Measurements from ENCODE around the gene NPHP3.

DNA sequence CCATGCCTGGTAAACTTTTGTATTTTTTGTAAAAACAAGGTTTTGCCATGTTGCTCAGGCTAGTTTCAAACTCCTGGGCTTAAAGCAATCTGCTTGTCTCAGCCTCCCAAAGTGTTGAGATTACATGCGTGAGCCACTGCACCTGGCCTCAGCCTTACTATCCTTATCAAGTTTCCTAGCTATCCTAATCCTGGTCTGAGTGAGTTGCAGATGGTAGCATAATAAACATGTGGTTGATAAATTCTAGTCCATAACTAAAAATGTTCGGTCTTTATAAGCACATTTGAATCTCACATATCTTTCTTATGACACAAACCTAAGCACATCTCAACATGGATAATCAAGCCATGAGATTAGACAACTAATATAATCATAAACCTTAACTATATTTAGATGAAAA lies 18.5 kb downstream of the NPHP3 start:
- TF ChIP-seq, protein P1, sequence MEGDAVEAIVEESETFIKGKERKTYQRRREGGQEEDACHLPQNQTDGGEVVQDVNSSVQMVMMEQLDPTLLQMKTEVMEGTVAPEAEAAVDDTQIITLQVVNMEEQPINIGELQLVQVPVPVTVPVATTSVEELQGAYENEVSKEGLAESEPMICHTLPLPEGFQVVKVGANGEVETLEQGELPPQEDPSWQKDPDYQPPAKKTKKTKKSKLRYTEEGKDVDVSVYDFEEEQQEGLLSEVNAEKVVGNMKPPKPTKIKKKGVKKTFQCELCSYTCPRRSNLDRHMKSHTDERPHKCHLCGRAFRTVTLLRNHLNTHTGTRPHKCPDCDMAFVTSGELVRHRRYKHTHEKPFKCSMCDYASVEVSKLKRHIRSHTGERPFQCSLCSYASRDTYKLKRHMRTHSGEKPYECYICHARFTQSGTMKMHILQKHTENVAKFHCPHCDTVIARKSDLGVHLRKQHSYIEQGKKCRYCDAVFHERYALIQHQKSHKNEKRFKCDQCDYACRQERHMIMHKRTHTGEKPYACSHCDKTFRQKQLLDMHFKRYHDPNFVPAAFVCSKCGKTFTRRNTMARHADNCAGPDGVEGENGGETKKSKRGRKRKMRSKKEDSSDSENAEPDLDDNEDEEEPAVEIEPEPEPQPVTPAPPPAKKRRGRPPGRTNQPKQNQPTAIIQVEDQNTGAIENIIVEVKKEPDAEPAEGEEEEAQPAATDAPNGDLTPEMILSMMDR (conservative IDR thresholded peaks at IDR 0.05; ENCODE audit: low read depth, low read length): no peak
- TF ChIP-seq MAZ (IDR thresholded peaks at IDR 0.05; ENCODE audit: borderline replicate concordance, low read depth, low read length) (no peak), POLR2A (IDR thresholded peaks at IDR 0.05; ENCODE audit: low read depth, low read length) (no peak), NFE2L2 (IDR thresholded peaks at IDR 0.05; ENCODE audit: low read depth, low read length) (no peak), MXI1 (IDR thresholded peaks at IDR 0.05; ENCODE audit: borderline replicate concordance, low read depth, low read length) (no peak), SMC3 (IDR thresholded peaks at IDR 0.05; ENCODE audit: low read depth, low read length) (no peak), CEBPB (IDR thresholded peaks at IDR 0.05; ENCODE audit: low read depth, low read length) (no peak), RAD21 (IDR thresholded peaks at IDR 0.05; ENCODE audit: low read length) (no peak), RFX5 (IDR thresholded peaks at IDR 0.05; ENCODE audit: low read depth, low read length) (no peak), BHLHE40 (IDR thresholded peaks at IDR 0.05; ENCODE audit: low read depth, low read length) (no peak), FOS (IDR thresholded peaks at IDR 0.05; ENCODE audit: low read depth, low read length) (no peak), MAFK (IDR thresholded peaks at IDR 0.05; ENCODE audit: low read depth, low read length) (no peak), CHD1 (IDR thresholded peaks at IDR 0.05; ENCODE audit: low read depth, low read length) (no peak)
- TF ChIP-seq, protein P2, sequence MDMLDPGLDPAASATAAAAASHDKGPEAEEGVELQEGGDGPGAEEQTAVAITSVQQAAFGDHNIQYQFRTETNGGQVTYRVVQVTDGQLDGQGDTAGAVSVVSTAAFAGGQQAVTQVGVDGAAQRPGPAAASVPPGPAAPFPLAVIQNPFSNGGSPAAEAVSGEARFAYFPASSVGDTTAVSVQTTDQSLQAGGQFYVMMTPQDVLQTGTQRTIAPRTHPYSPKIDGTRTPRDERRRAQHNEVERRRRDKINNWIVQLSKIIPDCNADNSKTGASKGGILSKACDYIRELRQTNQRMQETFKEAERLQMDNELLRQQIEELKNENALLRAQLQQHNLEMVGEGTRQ (IDR thresholded peaks at IDR 0.05; ENCODE audit: low read depth, low read length): no peak
